Sigmoid colon (tissue), 7 donors: ENCODE data around the gene FYTTD1. TPM values are rescaled to one million over a fixed set of nuclear protein-coding genes. Genes with fewer than 3 reads are reported as not detected.

ENCODE experiments used
- DNase-seq: peaks from one replicate; pipeline ENCODE4 v3.0.0-alpha.2; 2019
- H3K27ac ChIP-seq, 4 donors: fragments of 200-600 bp; sonication (generic); one replicate each; pipeline ENCODE4 v1.5.1; 2016 to 2019; ENCODE audit warnings: mild to moderate bottlenecking in 1 of 4
- H3K27me3 ChIP-seq, 3 donors: fragments of 200-600 bp; sonication (generic); one replicate each; pipeline ENCODE4 v1.5.1; 2019; ENCODE audit warnings: mild to moderate bottlenecking in 1 of 3
- H3K36me3 ChIP-seq, 4 donors: fragments of 200-600 bp; sonication (generic); one replicate each; pipeline ENCODE4 v1.5.1; 2016 to 2019
- H3K4me1 ChIP-seq, 4 donors: fragments of 200-600 bp; sonication (generic); one replicate each; pipeline ENCODE4 v1.5.1; 2017 to 2019
- H3K4me3 ChIP-seq, 4 donors: fragments of 200-600 bp; sonication (generic); one replicate each; pipeline ENCODE4 v1.5.1; 2017 to 2019; ENCODE audit warnings: mild to moderate bottlenecking in 2 of 4, moderate library complexity in 1 of 4
- H3K9me3 ChIP-seq, 4 donors: fragments of 200-600 bp in 3 of 4; sonication (generic) in 3 of 4; one replicate each; pipeline versions ENCODE4 v1.5.1 to v1.6.1; 2013 to 2019
- CTCF ChIP-seq, 4 experiments: fragments of 450-650 bp in 3 of 4; fragments of 200-600 bp in 1 of 4; IDR thresholded peaks; one replicate each; pipeline ENCODE4 v1.5.1; 2016 to 2019; ENCODE audit warnings: antibody characterized with exemption in 4 of 4, mild to moderate bottlenecking in 3 of 4, moderate library complexity in 2 of 4
- EP300 ChIP-seq, 4 donors: sonication (generic); formaldehyde crosslinking; IDR thresholded peaks; one replicate each; pipeline ENCODE4 v1.6.1; 2017; ENCODE audit warnings: antibody characterized with exemption in 4 of 4
- POLR2A ChIP-seq, 2 donors: fragments of 450-650 bp; IDR thresholded peaks; one replicate each; pipeline ENCODE4 v1.6.1; 2016; ENCODE audit warnings: antibody characterized with exemption in 2 of 2, mild to moderate bottlenecking in 2 of 2, moderate library complexity in 2 of 2
- POLR2AphosphoS5 ChIP-seq, 4 donors: sonication (generic); formaldehyde crosslinking; IDR thresholded peaks; one replicate each; pipeline ENCODE4 v1.6.1; 2017; ENCODE audit warnings: antibody characterized with exemption in 4 of 4
- WGBS, 2 donors: extraction: QIAGEN DNeasy Blood & Tissue Kit; methylation state at CpG; one replicate each; pipeline ENCODE4 v1.1.7; 2013; 5-methylcytosine and 5-hydroxymethylcytosine counted together
- intact Hi-C: fragments of 100-400 bp; cut with DNase I; formaldehyde crosslinking; loops from one replicate; pipeline ENCODE4 v1.15.1; 2023
- polyA plus RNA-seq, 3 donors: library from polyadenylated mRNA; stranded (reverse); fragments of 200-250 nt; gene quantifications; one replicate each; pipeline ENCODE4 v1.2.3, GENCODE V29; 2013
- total RNA-seq, 4 donors: library from RNA; depleted of rRNA; stranded (reverse); fragments of >200 nt; gene quantifications; one replicate each; pipeline ENCODE4 v1.1.0, GENCODE V29; 2016
- donor health status: healthy with polysubstance abuse.
- donor health status: Bipolar disorder and iron deficiency.
- donor health status: healthy.

FYTTD1 gene
- total and polyA plus RNA-seq, 7 donors: 11.4 to 63.9 (median 46.4) TPM

- peaks cover 0 to 32% (median 26%) of the 10 kb centered on the region in 4 donors for H3K4me1 ChIP-seq
- intact Hi-C loops: loop anchor here (1.0 kb wide), 1 partner anchor 41 kb away; no protein-coding TSS in a partner anchor
- WGBS, 2 donors: 0 to 1% methylated on average over 83 of the region's 83 CpGs
Measured at GRCh38 chr3:197791113-197791891, 41.6 kb downstream of the FYTTD1 start, which contains the start of gene LRCH3. TSS of gene LRCH3 (plus strand) at chr3:197791254. CDS start at chr3:197791279, 25 bp downstream.

GRCh38 chr3:197791892-197792647 is 42.4 kb downstream of the FYTTD1 start:
- DNase-seq: peak; percentile 66
- peak overlapping the region; percentile 87 to 94 (median 92) for H3K4me3 ChIP-seq
- H3K27me3 ChIP-seq: no peaks in the 10 kb centered on the region
- H3K27ac ChIP-seq: peak overlapping the region; percentile 96
- H3K4me1 ChIP-seq: peaks cover 0 to 32% (median 28%) of the 10 kb centered on the region in 4 donors
- H3K9me3 ChIP-seq: no peaks in the 10 kb centered on the region
- H3K36me3 ChIP-seq: no peaks in the 10 kb centered on the region
- intact Hi-C loops: loop anchor here (1.0 kb wide), 1 partner anchor 42 kb away; no protein-coding TSS in a partner anchor
- 18% methylated on average over 25 of the region's 25 CpGs for WGBS, 2 donors
- TF ChIP-seq POLR2AphosphoS5 (IDR thresholded peaks at IDR 0.05) (peak in 1 of 4 donors; percentile 15), EP300 (IDR thresholded peaks at IDR 0.05) (no peak)

More at GRCh38 chr3:197791113-197791891, 41.6 kb downstream of the FYTTD1 start, which contains the start of gene LRCH3:
- peak; percentile 85 for DNase-seq
- Histone ChIP-seq H3K27me3 (no peaks in the 10 kb centered on the region), H3K4me3 (peak within 1 kb of the TSS; percentile 87 to 94 (median 92)), H3K9me3 (no peaks in the 10 kb centered on the region), H3K27ac (peak within 1 kb of the TSS; percentile 96), H3K36me3 (no peaks in the 10 kb centered on the region)
- peak; percentile 71 to 92 (median 88) for TF ChIP-seq POLR2AphosphoS5 (IDR thresholded peaks at IDR 0.05)
- no peak for TF ChIP-seq EP300 (IDR thresholded peaks at IDR 0.05)
- no peak for TF ChIP-seq CTCF (IDR thresholded peaks at IDR 0.05)
- TF ChIP-seq POLR2A (IDR thresholded peaks at IDR 0.05): peak in 1 of 2 donors; percentile 49

- H3K27ac ChIP-seq: peak overlapping the region in 1 of 4 donors; percentile 25
- H3K4me1 ChIP-seq: peaks cover 0 to 37% (median 30%) of the 10 kb centered on the region in 4 donors
- DNase-seq: no peak
- no peaks in the 10 kb centered on the region for H3K36me3 ChIP-seq
- no peaks in the 10 kb centered on the region for H3K27me3 ChIP-seq
- no peak for TF ChIP-seq EP300 (IDR thresholded peaks at IDR 0.05)
- no peak for TF ChIP-seq POLR2AphosphoS5 (IDR thresholded peaks at IDR 0.05)
- no peak for TF ChIP-seq CTCF (IDR thresholded peaks at IDR 0.05)
- intact Hi-C loops: no loop called here
- no peaks in the 10 kb centered on the region for H3K9me3 ChIP-seq
- WGBS, 2 donors: 9 to 21% methylated on average over 2 of the region's 2 CpGs
- no peak overlapping the region for H3K4me3 ChIP-seq
Measured at GRCh38 chr3:197793247-197793646, 43.6 kb downstream of the FYTTD1 start.

GRCh38 chr3:197794115-197794514 is 44.4 kb downstream of the FYTTD1 start:
- WGBS, 2 donors: 78 to 93% methylated on average over 1 of the region's 1 CpG
- intact Hi-C loops: no loop called here
- TF ChIP-seq POLR2AphosphoS5 (IDR thresholded peaks at IDR 0.05) (no peak), CTCF (IDR thresholded peaks at IDR 0.05) (no peak), POLR2A (IDR thresholded peaks at IDR 0.05) (no peak), EP300 (IDR thresholded peaks at IDR 0.05) (no peak)

GRCh38 chr3:197795200-197795599 is 45.5 kb downstream of the FYTTD1 start:
- Histone ChIP-seq H3K4me3 (no peak overlapping the region), H3K9me3 (no peaks in the 10 kb centered on the region), H3K36me3 (no peaks in the 10 kb centered on the region), H3K27ac (no peak overlapping the region), H3K4me1 (peaks cover 0 to 54% (median 46%) of the 10 kb centered on the region in 4 donors), H3K27me3 (no peaks in the 10 kb centered on the region)
- intact Hi-C loops: no loop called here
- TF ChIP-seq CTCF (IDR thresholded peaks at IDR 0.05) (no peak), POLR2A (IDR thresholded peaks at IDR 0.05) (no peak), POLR2AphosphoS5 (IDR thresholded peaks at IDR 0.05) (no peak), EP300 (IDR thresholded peaks at IDR 0.05) (no peak)
- 98 to 100% methylated on average over 1 of the region's 1 CpG for WGBS, 2 donors
- DNase-seq: no peak

More at GRCh38 chr3:197794115-197794514, 44.4 kb downstream of the FYTTD1 start:
- DNase-seq: no peak
- no peaks in the 10 kb centered on the region for H3K36me3 ChIP-seq
- H3K4me1 ChIP-seq: peaks cover 0 to 45% (median 38%) of the 10 kb centered on the region in 4 donors
- no peak overlapping the region for H3K4me3 ChIP-seq
- no peaks in the 10 kb centered on the region for H3K9me3 ChIP-seq
- no peak overlapping the region for H3K27ac ChIP-seq
- H3K27me3 ChIP-seq: no peaks in the 10 kb centered on the region
